Upper lobe of left lung (tissue), 6 donors: ENCODE data around the gene FOXI3. TPM values are rescaled to one million over a fixed set of nuclear protein-coding genes. Genes with fewer than 3 reads are reported as not detected.

Experiments
- ATAC-seq, 2 donors: fragments of 200-7000 bp; cut with Tn5 transposase; one replicate each; pipeline ENCODE4 v1.9.1; 2022; ENCODE audit warnings: mild to moderate bottlenecking in 2 of 2, moderate library complexity in 2 of 2; ENCODE audit not compliant: low FRiP score in 2 of 2
- DNase-seq, 2 donors: peaks; one replicate each; pipeline ENCODE4 v3.0.0-alpha.2; 2019 to 2020
- H3K27ac ChIP-seq, 4 donors: fragments of 200-600 bp; sonication (generic); one replicate each; pipeline ENCODE4 v1.5.1; 2016 to 2019
- H3K27me3 ChIP-seq, 4 donors: fragments of 200-600 bp; sonication (generic); one replicate each; pipeline ENCODE4 v1.5.1; 2017 to 2019
- H3K36me3 ChIP-seq, 4 donors: fragments of 200-600 bp; sonication (generic); one replicate each; pipeline ENCODE4 v1.5.1; 2016 to 2019
- H3K4me1 ChIP-seq, 4 donors: fragments of 200-600 bp; sonication (generic); one replicate each; pipeline ENCODE4 v1.5.1; 2018 to 2019
- H3K4me3 ChIP-seq, 4 donors: fragments of 200-600 bp; sonication (generic); one replicate each; pipeline ENCODE4 v1.5.1; 2017 to 2019; ENCODE audit warnings: mild to moderate bottlenecking in 2 of 4, moderate library complexity in 1 of 4
- H3K9me3 ChIP-seq, 4 donors: fragments of 200-600 bp; sonication (generic); one replicate each; pipeline ENCODE4 v1.5.1; 2018 to 2019
- CTCF ChIP-seq, 6 experiments: fragments of 450-650 bp in 4 of 6; fragments of 200-600 bp in 2 of 6; sonication (generic) in 2 of 6; IDR thresholded peaks; one replicate each; pipeline ENCODE4 v1.5.1; 2016 to 2019; ENCODE audit warnings: antibody characterized with exemption in 6 of 6
- EP300 ChIP-seq, 4 donors: sonication (generic); formaldehyde crosslinking; IDR thresholded peaks; one replicate each; pipeline ENCODE4 v1.5.1; 2017; ENCODE audit warnings: antibody characterized with exemption in 4 of 4, control low read depth in 2 of 4
- POLR2A ChIP-seq, 4 donors: fragments of 450-650 bp; IDR thresholded peaks; one replicate each; pipeline ENCODE4 v1.5.1; 2016 to 2017; ENCODE audit warnings: antibody characterized with exemption in 4 of 4, mild to moderate bottlenecking in 2 of 4
- POLR2AphosphoS5 ChIP-seq, 2 donors: sonication (generic); formaldehyde crosslinking; IDR thresholded peaks; one replicate each; pipeline ENCODE4 v1.5.1; 2017; ENCODE audit warnings: antibody characterized with exemption in 2 of 2
- whole genome bisulfite sequencing, 2 donors: methylation state at CpG; one replicate each; pipeline ENCODE4 v1.1.5; 2017 to 2018; 5-methylcytosine and 5-hydroxymethylcytosine counted together
- total RNA-seq, 6 donors: library from RNA; depleted of rRNA in 4 of 6; stranded (reverse); fragments of >200 nt in 4 of 6; gene quantifications; one replicate each; pipeline versions ENCODE4 v1.1.0 to v1.2.1, GENCODE V29; 2016 to 2021
- donor health status: DM: no; HTN: no; CAD: no; lungs with moderate emphysema.
- donor health status: DM: no; HTN: yes; CAD: no; lungs with severe emphysema.

The FOXI3 gene
- under 1 TPM in 1 of 6 donors, not detected in 5; 0.09 TPM for total RNA-seq

DNA sequence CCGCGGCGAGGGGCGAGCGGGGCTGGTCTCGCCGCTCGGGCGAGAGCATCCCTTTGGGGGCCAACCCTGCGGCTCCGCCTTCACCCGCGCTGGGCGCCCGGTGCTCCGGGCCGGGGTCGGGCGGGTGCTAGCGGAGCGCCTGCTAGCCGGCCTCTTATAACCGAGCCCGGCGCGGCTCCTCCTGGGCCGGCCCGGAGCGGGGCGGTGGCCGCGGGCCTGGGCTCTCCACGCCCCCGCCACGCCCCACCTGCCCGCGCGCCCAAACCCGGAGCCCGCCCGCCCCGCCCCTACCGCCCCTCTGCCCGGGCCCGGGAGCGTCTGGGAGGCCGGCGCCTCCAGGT, at the start of gene FOXI3:
Gene FOXI3, minus strand, starts transcription at position 129 of the 341 bp plus-strand sequence. CDS start 158 bp downstream, outside the sequence.
- 7% methylated on average over 10 of the region's 48 CpGs; no CpG with 5 or more reads in 1 of the 2 donors for WGBS, 2 donors
- no peak within 1 kb of the TSS for H3K27ac ChIP-seq
- no peak for DNase-seq
- no peak for TF ChIP-seq POLR2AphosphoS5 (IDR thresholded peaks at IDR 0.05)
- TF ChIP-seq CTCF (IDR thresholded peaks at IDR 0.05): no peak
- ATAC-seq: peak in 1 of 2 donors; percentile 35
- H3K4me3 ChIP-seq: peak within 1 kb of the TSS in 3 of 4 donors; percentile 28 to 46 (median 43)
- H3K36me3 ChIP-seq: no peaks in the 10 kb centered on the region
- H3K9me3 ChIP-seq: no peaks in the 10 kb centered on the region
- peaks cover 6 to 15% (median 9%) of the 10 kb centered on the region in 4 donors for H3K4me1 ChIP-seq
- peaks cover 6 to 40% (median 17%) of the 10 kb centered on the region in 4 donors for H3K27me3 ChIP-seq

DNA sequence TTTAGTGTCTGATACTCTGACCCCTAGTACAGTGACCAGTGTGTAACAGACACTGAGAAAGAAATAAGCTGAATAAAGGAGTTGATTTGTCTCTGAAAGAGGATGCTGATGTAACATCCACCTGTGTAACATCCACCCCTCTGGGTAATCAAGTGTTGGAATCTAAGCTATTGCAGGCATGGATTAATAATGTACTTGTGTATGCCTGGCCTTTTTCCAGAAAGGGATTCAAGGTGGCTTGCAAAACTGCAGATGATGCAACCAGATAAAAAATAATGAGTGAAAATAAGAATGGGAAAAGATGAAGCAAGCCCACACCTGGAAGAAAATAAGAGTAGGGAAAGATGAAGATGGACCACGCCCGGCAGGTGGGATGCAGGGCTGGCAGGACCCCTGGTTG, 48.2 kb upstream of the FOXI3 start:
- Histone ChIP-seq H3K36me3 (no peaks in the 10 kb centered on the region), H3K27ac (no peak overlapping the region), H3K27me3 (no peaks in the 10 kb centered on the region), H3K9me3 (no peaks in the 10 kb centered on the region), H3K4me3 (no peak overlapping the region), H3K4me1 (no peaks in the 10 kb centered on the region)
- TF ChIP-seq POLR2A (IDR thresholded peaks at IDR 0.05): no peak
- no peak for TF ChIP-seq POLR2AphosphoS5 (IDR thresholded peaks at IDR 0.05)
- TF ChIP-seq EP300 (IDR thresholded peaks at IDR 0.05): no peak
- TF ChIP-seq CTCF (IDR thresholded peaks at IDR 0.05): no peak
- DNase-seq (peak in 1 of 2 donors; percentile 17), ATAC-seq (no peak)
- 83 to 88% methylated on average over 2 of the region's 2 CpGs for WGBS, 2 donors

- Histone ChIP-seq H3K9me3 (no peaks in the 10 kb centered on the region), H3K4me1 (no peaks in the 10 kb centered on the region), H3K36me3 (no peaks in the 10 kb centered on the region), H3K27ac (no peak overlapping the region), H3K4me3 (no peak overlapping the region), H3K27me3 (no peaks in the 10 kb centered on the region)
- DNase-seq (no peak), ATAC-seq (no peak)
- 32 to 50% methylated on average over 1 of the region's 1 CpG for WGBS, 2 donors
- TF ChIP-seq POLR2AphosphoS5 (IDR thresholded peaks at IDR 0.05): no peak
- no peak for TF ChIP-seq CTCF (IDR thresholded peaks at IDR 0.05)
- no peak for TF ChIP-seq POLR2A (IDR thresholded peaks at IDR 0.05)
These were observed 46.7 kb upstream of the FOXI3 start for GRCh38 chr2:88499204-88499603.

- ATAC-seq (no peak), DNase-seq (no peak)
- Histone ChIP-seq H3K4me3 (no peak overlapping the region), H3K27me3 (no peaks in the 10 kb centered on the region), H3K9me3 (no peaks in the 10 kb centered on the region), H3K36me3 (no peaks in the 10 kb centered on the region), H3K4me1 (no peaks in the 10 kb centered on the region), H3K27ac (no peak overlapping the region)
- 47 to 55% methylated on average over 4 of the region's 4 CpGs for WGBS, 2 donors
- no peak for TF ChIP-seq POLR2AphosphoS5 (IDR thresholded peaks at IDR 0.05)
- no peak for TF ChIP-seq POLR2A (IDR thresholded peaks at IDR 0.05)
- TF ChIP-seq EP300 (IDR thresholded peaks at IDR 0.05): no peak
- TF ChIP-seq CTCF (IDR thresholded peaks at IDR 0.05): no peak
These were observed 41.0 kb upstream of the FOXI3 start for GRCh38 chr2:88493481-88493880.

DNA sequence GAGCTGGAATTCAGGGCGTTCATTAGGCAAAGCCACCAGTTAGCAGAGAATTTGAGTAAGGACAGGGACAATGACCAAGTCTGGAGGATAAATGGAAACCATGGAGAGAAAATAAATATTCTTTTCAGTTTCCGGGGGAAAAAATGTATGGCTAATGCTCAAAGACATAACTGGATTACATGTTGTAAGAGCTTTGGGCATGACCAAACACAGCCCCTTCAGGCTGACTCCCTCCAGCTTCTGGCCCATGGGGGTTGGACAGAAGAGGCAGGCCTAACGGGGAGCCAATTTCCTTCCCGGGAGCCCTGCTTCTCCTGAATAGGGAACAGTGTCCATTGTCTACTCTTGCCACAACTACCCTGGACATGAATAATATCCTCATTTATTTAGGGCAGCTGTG, 39.5 kb upstream of the FOXI3 start:
- Histone ChIP-seq H3K27me3 (no peaks in the 10 kb centered on the region), H3K4me1 (no peaks in the 10 kb centered on the region), H3K4me3 (no peak overlapping the region), H3K36me3 (no peaks in the 10 kb centered on the region), H3K27ac (no peak overlapping the region), H3K9me3 (no peaks in the 10 kb centered on the region)
- DNase-seq: no peak
- ATAC-seq: no peak
- TF ChIP-seq POLR2A (IDR thresholded peaks at IDR 0.05) (no peak), POLR2AphosphoS5 (IDR thresholded peaks at IDR 0.05) (no peak), CTCF (IDR thresholded peaks at IDR 0.05) (no peak), EP300 (IDR thresholded peaks at IDR 0.05) (no peak)
- WGBS, 2 donors: 75 to 84% methylated on average over 4 of the region's 4 CpGs
